Right cardiac atrium (tissue), 5 donors: ENCODE measurements around the gene INMT. TPM values are rescaled to one million over a fixed set of nuclear protein-coding genes. Genes with fewer than 3 reads are reported as not detected.

Experiments used
- ATAC-seq, 2 donors: fragments of 200-7000 bp; cut with Tn5 transposase; one replicate each; pipeline versions ENCODE4 v1.8.0 to v1.9.1; 2020; ENCODE audit warnings: moderate library complexity in 2 of 2, mild to moderate bottlenecking in 1 of 2
- DNase-seq, 3 donors: peaks; one replicate each; pipeline ENCODE4 v3.0.0-alpha.2; 2020
- H3K27ac ChIP-seq: one replicate; pipeline ENCODE4 v1.5.1; 2013; ENCODE audit warnings: mild to moderate bottlenecking, low read length, control low read depth, moderate library complexity
- H3K27me3 ChIP-seq: one replicate; pipeline ENCODE4 v1.6.1; 2013; ENCODE audit not compliant: control insufficient read depth, insufficient read depth
- H3K4me1 ChIP-seq: one replicate; pipeline ENCODE4 v1.6.1; 2013; ENCODE audit warnings: low read length; ENCODE audit not compliant: control insufficient read depth, insufficient read depth
- H3K4me3 ChIP-seq: one replicate; pipeline ENCODE4 v1.5.1; 2013; ENCODE audit warnings: low read length, control low read depth
- H3K9me3 ChIP-seq: one replicate; pipeline ENCODE4 v1.6.1; 2013; ENCODE audit warnings: low read length; ENCODE audit not compliant: control insufficient read depth
- WGBS: extraction: QIAGEN DNeasy Blood & Tissue Kit; methylation state at CpG from one replicate; pipeline ENCODE4 v1.1.7; 2013; 5-methylcytosine and 5-hydroxymethylcytosine counted together
- intact Hi-C, 4 donors: fragments of 100-400 bp; cut with DNase I; formaldehyde crosslinking; loops; one replicate each; pipeline versions ENCODE4 v1.11.0 to v1.14.0; 2022 to 2023
- polyA plus RNA-seq: library from polyadenylated mRNA; stranded (reverse); fragments of 200-250 nt; gene quantifications from one replicate; pipeline ENCODE4 v1.2.3, GENCODE V29; 2013
- total RNA-seq, 4 donors: library from RNA; stranded (reverse); fragmentation: NEBNext Ultra II Directional; extraction: Animal tissue kit (Norgen Biotek cat#: 25700); gene quantifications; one replicate each; pipeline ENCODE4 v1.2.1, GENCODE V29; 2021
- donor health status: healthy with polysubstance abuse.
- donor health status: DM: no; HTN: yes; CAD: no.
- donor health status: DM: no; HTN: no; CAD: no.
- donor health status: DM: no; HTN: yes; CAD: no; lungs with severe emphysema.
- donor health status: DM: yes; HTN: yes; CAD: no.

Gene INMT
- total and polyA plus RNA-seq, 5 donors, result 87.9 to 180 (median 105) TPM

GRCh38 chr7:30765408-30765807, 13.5 kb downstream of the INMT start:
- Histone ChIP-seq H3K4me3 (no peak overlapping the region), H3K27me3 (no peaks in the 10 kb centered on the region), H3K27ac (peak overlapping the region; percentile 82), H3K9me3 (no peaks in the 10 kb centered on the region), H3K4me1 (peaks cover 34% of the 10 kb centered on the region)
- DNase-seq (peak in 1 of 3 donors; percentile 55), ATAC-seq (no peak)
- intact Hi-C loops, result no loop called here
- WGBS, result 67% methylated on average over 2 of the region's 2 CpGs

GRCh38 chr7:30770845-30771173, 18.9 kb downstream of the INMT start:
- DNase-seq (no peak), ATAC-seq (no peak)
- H3K4me3 ChIP-seq, result peak overlapping the region; percentile 85
- H3K9me3 ChIP-seq, result no peaks in the 10 kb centered on the region
- WGBS, result 58% methylated on average over 9 of the region's 9 CpGs
- H3K27me3 ChIP-seq, result no peaks in the 10 kb centered on the region
- H3K27ac ChIP-seq, result peak overlapping the region; percentile 68
- intact Hi-C loops, result no loop called here
- H3K4me1 ChIP-seq, result peaks cover 3% of the 10 kb centered on the region

GRCh38 chr7:30771174-30771879, 19.4 kb downstream of the INMT start, which contains the start of gene MINDY4:
Gene MINDY4 (plus strand): TSS chr7:30771417. CDS start chr7:30771494, 77 bp downstream.
- Histone ChIP-seq H3K4me3 (peak within 1 kb of the TSS; percentile 85), H3K4me1 (peaks cover 2% of the 10 kb centered on the region), H3K27ac (peak within 1 kb of the TSS; percentile 87), H3K9me3 (no peaks in the 10 kb centered on the region), H3K27me3 (no peaks in the 10 kb centered on the region)
- intact Hi-C loops, result no loop called here
- peak; percentile 91 to 96 (median 95) for DNase-seq
- 2% methylated on average over 62 of the region's 62 CpGs for WGBS
- peak; percentile 97 to 98 for ATAC-seq

GRCh38 chr7:30771880-30772425, 20.0 kb downstream of the INMT start:
- DNase-seq (no peak), ATAC-seq (peak; percentile 8 to 12)
- 1% methylated on average over 15 of the region's 15 CpGs for WGBS
- H3K9me3 ChIP-seq, result no peaks in the 10 kb centered on the region
- H3K4me3 ChIP-seq, result peak overlapping the region; percentile 85
- no peaks in the 10 kb centered on the region for H3K27me3 ChIP-seq
- intact Hi-C loops, result no loop called here
- H3K27ac ChIP-seq, result peak overlapping the region; percentile 87
- H3K4me1 ChIP-seq, result peaks cover 2% of the 10 kb centered on the region

GRCh38 chr7:30772984-30773383, 21.0 kb downstream of the INMT start:
- peaks cover 2% of the 10 kb centered on the region for H3K4me1 ChIP-seq
- DNase-seq, result no peak
- no peaks in the 10 kb centered on the region for H3K9me3 ChIP-seq
- no peaks in the 10 kb centered on the region for H3K27me3 ChIP-seq
- no peak overlapping the region for H3K4me3 ChIP-seq
- no peak overlapping the region for H3K27ac ChIP-seq
- ATAC-seq, result no peak
- 86% methylated on average over 6 of the region's 6 CpGs for WGBS
- intact Hi-C loops, result no loop called here

DNA sequence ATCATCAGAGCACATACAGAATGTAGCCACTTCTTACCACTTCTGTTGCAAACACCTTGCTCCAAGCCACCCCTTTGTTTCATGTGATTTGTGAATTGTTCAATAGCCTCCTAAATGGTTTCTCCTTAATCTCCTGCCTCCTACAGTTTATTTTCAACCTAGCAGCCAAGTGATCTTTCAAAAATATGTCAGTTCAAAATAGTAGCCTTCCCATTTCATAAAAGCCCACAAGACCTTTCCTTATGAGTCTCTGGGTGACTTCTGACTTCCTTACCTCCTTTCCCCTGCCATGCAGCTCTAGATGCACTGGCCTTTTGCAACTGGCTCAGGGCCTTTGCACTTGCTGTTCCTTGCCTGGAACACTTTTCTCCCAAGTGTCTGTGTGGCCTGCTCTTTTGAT, 24.1 kb downstream of the INMT start:
- Histone ChIP-seq H3K4me1 (peaks cover 2% of the 10 kb centered on the region), H3K9me3 (no peaks in the 10 kb centered on the region), H3K4me3 (no peak overlapping the region), H3K27me3 (no peaks in the 10 kb centered on the region), H3K27ac (no peak overlapping the region)
- intact Hi-C loops, result no loop called here
- ATAC-seq, result no peak
- no peak for DNase-seq

DNA sequence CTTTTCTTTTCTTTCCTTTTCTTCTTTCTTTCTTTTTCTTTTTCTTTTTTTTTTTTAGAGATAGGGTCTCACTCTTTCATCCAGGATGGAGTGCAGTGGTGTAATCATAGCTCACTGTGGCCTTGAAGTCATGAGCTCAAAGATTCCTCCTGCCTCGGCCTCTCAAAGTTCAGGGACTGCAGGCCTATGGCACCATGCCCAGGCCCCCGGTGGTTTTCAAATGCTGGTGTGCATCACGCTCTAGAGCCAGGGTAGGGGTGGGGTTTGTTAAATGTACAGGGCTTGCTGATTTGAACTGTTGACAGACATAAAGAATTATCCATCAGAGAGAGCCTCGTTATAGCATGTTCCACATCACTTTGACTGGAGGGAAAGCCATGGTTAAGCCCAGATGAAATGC, 25.0 kb downstream of the INMT start:
- no peak overlapping the region for H3K4me3 ChIP-seq
- DNase-seq (peak in 1 of 3 donors; percentile 55), ATAC-seq (no peak)
- no peak overlapping the region for H3K27ac ChIP-seq
- 64% methylated on average over 4 of the region's 4 CpGs for WGBS
- no peaks in the 10 kb centered on the region for H3K9me3 ChIP-seq
- H3K27me3 ChIP-seq, result no peaks in the 10 kb centered on the region
- intact Hi-C loops, result no loop called here
- H3K4me1 ChIP-seq, result peaks cover 2% of the 10 kb centered on the region

- intact Hi-C loops, result no loop called here
- Histone ChIP-seq H3K4me3 (no peak overlapping the region), H3K9me3 (no peaks in the 10 kb centered on the region), H3K4me1 (peaks cover 2% of the 10 kb centered on the region), H3K27me3 (no peaks in the 10 kb centered on the region), H3K27ac (peak overlapping the region; percentile 15)
- ATAC-seq, result peak; percentile 70 to 79
- DNase-seq, result peak in 1 of 3 donors; percentile 55
- WGBS, result 65% methylated on average over 15 of the region's 15 CpGs
Observed at GRCh38 chr7:30778255-30779025, 26.5 kb downstream of the INMT start.

DNA sequence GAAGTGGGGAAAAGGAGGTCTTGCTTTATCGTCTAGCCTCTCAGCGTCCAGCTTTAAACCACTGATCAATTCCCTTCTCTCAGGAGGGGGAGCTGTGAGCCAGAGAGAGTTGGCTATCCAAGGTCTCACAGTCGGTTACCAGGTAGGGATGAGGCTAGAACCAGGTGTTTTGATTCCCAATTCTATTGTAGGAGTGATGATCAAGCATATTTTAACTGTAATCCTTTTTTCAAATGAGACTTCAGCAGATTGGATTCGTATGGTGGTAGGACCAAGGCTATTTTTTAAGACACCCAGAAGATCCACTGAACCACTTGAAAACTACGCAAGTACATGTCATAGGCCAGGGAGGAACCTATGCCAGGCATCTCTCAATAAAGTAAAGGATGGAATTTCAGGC, 27.6 kb downstream of the INMT start:
- WGBS, result 78% methylated on average over 5 of the region's 5 CpGs
- DNase-seq (no peak), ATAC-seq (no peak)
- H3K27me3 ChIP-seq, result no peaks in the 10 kb centered on the region
- intact Hi-C loops, result no loop called here
- no peak overlapping the region for H3K27ac ChIP-seq
- no peak overlapping the region for H3K4me3 ChIP-seq
- H3K9me3 ChIP-seq, result no peaks in the 10 kb centered on the region
- H3K4me1 ChIP-seq, result peaks cover 2% of the 10 kb centered on the region

GRCh38 chr7:30780941-30781340, 29.0 kb downstream of the INMT start:
- intact Hi-C loops, result no loop called here
- Histone ChIP-seq H3K27ac (no peak overlapping the region), H3K9me3 (no peaks in the 10 kb centered on the region), H3K4me1 (peaks cover 2% of the 10 kb centered on the region), H3K27me3 (no peaks in the 10 kb centered on the region), H3K4me3 (no peak overlapping the region)
- DNase-seq (peak in 2 of 3 donors; percentile 67 to 69), ATAC-seq (peak; percentile 48 to 75)
- 65% methylated on average over 4 of the region's 4 CpGs for WGBS

DNA sequence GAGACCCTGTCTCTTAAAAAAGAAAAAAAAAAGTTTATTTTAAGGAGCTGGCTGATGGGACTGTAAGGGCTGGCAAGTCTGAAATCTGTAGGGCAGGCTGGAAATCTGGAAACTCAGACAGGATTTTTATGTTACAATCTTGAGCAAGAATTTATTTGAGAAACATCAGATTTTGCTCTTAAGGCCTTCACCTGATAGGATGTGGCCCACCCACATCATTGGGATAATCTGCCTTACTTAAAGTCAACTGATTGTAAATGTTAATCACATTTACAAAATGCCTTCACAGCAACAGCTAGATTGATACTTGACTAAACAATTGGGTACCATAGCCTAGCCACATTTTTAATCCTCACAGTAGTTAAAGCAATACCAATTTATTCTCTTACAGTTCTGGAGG, 30.8 kb downstream of the INMT start:
- intact Hi-C loops, result no loop called here
- no peak for ATAC-seq
- Histone ChIP-seq H3K9me3 (no peaks in the 10 kb centered on the region), H3K4me1 (peaks cover 2% of the 10 kb centered on the region), H3K27me3 (no peaks in the 10 kb centered on the region), H3K4me3 (no peak overlapping the region), H3K27ac (no peak overlapping the region)
- DNase-seq, result no peak
